Chondrocyte (in vitro differentiated cells): ENCODE results near the gene HLA-C. TPM values are rescaled to one million over a fixed set of nuclear protein-coding genes. Genes with fewer than 3 reads are reported as not detected.

ENCODE experiments used
- DNase-seq: peaks from one replicate; pipeline ENCODE4 v3.0.0; 2021; ENCODE audit warnings: mixed read lengths, low spot score
- H3K27ac Mint-ChIP-seq: one replicate; pipeline ENCODE4 v1.8.0; 2021; ENCODE audit warnings: mild to moderate bottlenecking, moderate library complexity, mixed read lengths; ENCODE audit not compliant: unreplicated experiment
- H3K27me3 Mint-ChIP-seq: 2 replicates; pipeline ENCODE4 v1.8.0; 2021; ENCODE audit warnings: low read depth, mixed read lengths
- H3K36me3 Mint-ChIP-seq: 2 replicates; pipeline ENCODE4 v1.8.0; 2021; ENCODE audit warnings: low read depth, mixed read lengths
- H3K4me1 Mint-ChIP-seq: 2 replicates; pipeline ENCODE4 v1.8.0; 2021; ENCODE audit warnings: low read depth, mild to moderate bottlenecking, mixed read lengths
- H3K4me3 Mint-ChIP-seq: one replicate; pipeline ENCODE4 v1.8.0; 2021; ENCODE audit warnings: mild to moderate bottlenecking, moderate library complexity, mixed read lengths; ENCODE audit not compliant: unreplicated experiment
- H3K9me3 Mint-ChIP-seq: 2 replicates; pipeline ENCODE4 v1.8.0; 2021; ENCODE audit warnings: low read depth, mixed read lengths
- CTCF ChIP-seq: fragments of 200-600 bp; sonication (generic); IDR thresholded peaks from 2 replicates; pipeline ENCODE4 v1.5.0; 2021; ENCODE audit warnings: antibody characterized with exemption, mild to moderate bottlenecking, moderate library complexity
- total RNA-seq: library from RNA; stranded (reverse); gene quantifications from 3 replicates; pipeline ENCODE4 v1.2.1, GENCODE V29; 2021

The HLA-C gene
- total RNA-seq, 1 donor from 2014 or later: 176 TPM

GRCh38 chr6:31299947-31300346 is 28.1 kb upstream of the HLA-C start:
- peaks cover 72% of the 10 kb centered on the region for H3K27me3 Mint-ChIP-seq
- TF ChIP-seq CTCF: no peak
- no peak overlapping the region for H3K4me3 Mint-ChIP-seq
- no peaks in the 10 kb centered on the region for H3K36me3 Mint-ChIP-seq
- peaks cover 12% of the 10 kb centered on the region for H3K9me3 Mint-ChIP-seq
- H3K27ac Mint-ChIP-seq: no peak overlapping the region
- no peaks in the 10 kb centered on the region for H3K4me1 Mint-ChIP-seq
- no peak for DNase-seq

DNA sequence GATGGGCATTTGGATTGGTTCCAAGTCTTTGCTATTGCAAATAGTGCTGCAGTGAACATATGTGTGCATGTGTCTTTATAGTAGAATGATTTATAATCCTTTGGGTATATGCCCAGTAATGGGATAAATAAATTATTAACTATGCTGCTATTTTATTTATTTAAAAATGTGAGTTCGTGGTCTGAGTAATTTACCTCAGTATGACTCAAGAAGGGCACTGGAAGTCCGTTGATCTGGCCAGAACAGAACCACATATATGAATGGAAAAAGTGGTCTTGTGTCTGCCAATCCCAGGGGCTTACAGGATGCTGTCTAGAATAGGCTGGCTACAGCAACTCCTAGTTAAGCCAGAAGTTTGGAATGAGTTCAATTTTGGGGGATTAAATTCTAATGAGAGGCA is 27.6 kb upstream of the HLA-C start:
- DNase-seq: no peak
- no peak for TF ChIP-seq CTCF
- H3K27me3 Mint-ChIP-seq: peaks cover 71% of the 10 kb centered on the region
- H3K9me3 Mint-ChIP-seq: peaks cover 12% of the 10 kb centered on the region
- H3K4me3 Mint-ChIP-seq: no peak overlapping the region
- no peaks in the 10 kb centered on the region for H3K4me1 Mint-ChIP-seq
- H3K27ac Mint-ChIP-seq: no peak overlapping the region
- no peaks in the 10 kb centered on the region for H3K36me3 Mint-ChIP-seq

GRCh38 chr6:31294056-31294455 is 22.2 kb upstream of the HLA-C start:
- no peak overlapping the region for H3K4me3 Mint-ChIP-seq
- peaks cover 12% of the 10 kb centered on the region for H3K9me3 Mint-ChIP-seq
- H3K4me1 Mint-ChIP-seq: no peaks in the 10 kb centered on the region
- TF ChIP-seq CTCF: no peak
- H3K27me3 Mint-ChIP-seq: peaks cover 59% of the 10 kb centered on the region
- H3K36me3 Mint-ChIP-seq: no peaks in the 10 kb centered on the region
- no peak for DNase-seq
- H3K27ac Mint-ChIP-seq: no peak overlapping the region

DNA sequence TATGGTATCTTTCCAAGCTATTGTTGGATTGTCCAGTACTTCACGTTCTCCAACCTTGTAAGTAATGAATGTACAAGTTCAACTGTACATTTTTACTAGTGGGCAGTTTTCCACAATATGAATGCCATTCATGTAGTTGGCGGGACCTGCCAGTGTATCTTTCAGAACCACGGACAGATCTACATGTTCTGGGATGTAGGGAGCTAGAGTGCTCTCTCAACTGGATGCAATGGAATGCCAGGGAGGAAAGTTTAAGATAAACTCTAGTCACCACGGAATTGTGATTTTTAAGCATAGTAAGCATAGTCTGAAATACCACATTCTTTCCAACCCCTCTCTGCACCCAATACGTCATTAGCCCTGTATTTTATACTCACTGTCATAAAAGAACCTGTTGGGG is 21.5 kb upstream of the HLA-C start:
- DNase-seq: no peak
- peaks cover 62% of the 10 kb centered on the region for H3K27me3 Mint-ChIP-seq
- no peaks in the 10 kb centered on the region for H3K36me3 Mint-ChIP-seq
- H3K9me3 Mint-ChIP-seq: peaks cover 12% of the 10 kb centered on the region
- H3K27ac Mint-ChIP-seq: no peak overlapping the region
- H3K4me3 Mint-ChIP-seq: no peak overlapping the region
- no peaks in the 10 kb centered on the region for H3K4me1 Mint-ChIP-seq
- TF ChIP-seq CTCF: no peak

- H3K27ac Mint-ChIP-seq: no peak overlapping the region
- no peaks in the 10 kb centered on the region for H3K36me3 Mint-ChIP-seq
- no peak overlapping the region for H3K4me3 Mint-ChIP-seq
- H3K9me3 Mint-ChIP-seq: no peaks in the 10 kb centered on the region
- TF ChIP-seq CTCF: no peak
- DNase-seq: no peak
- no peaks in the 10 kb centered on the region for H3K4me1 Mint-ChIP-seq
- peaks cover 47% of the 10 kb centered on the region for H3K27me3 Mint-ChIP-seq
Measured at GRCh38 chr6:31289788-31290187, 17.9 kb upstream of the HLA-C start.
